ENCODE data around the gene SWAP70. TPM values are rescaled to one million over a fixed set of nuclear protein-coding genes. Genes with fewer than 3 reads are reported as not detected.

Gene SWAP70
- total and polyA plus RNA-seq, 9 of the 15 experiments (the other 6 are each of a cell fraction or from before 2014, with no cell fraction given): 1.7 to 4.9 (median 3.9) TPM

DNA sequence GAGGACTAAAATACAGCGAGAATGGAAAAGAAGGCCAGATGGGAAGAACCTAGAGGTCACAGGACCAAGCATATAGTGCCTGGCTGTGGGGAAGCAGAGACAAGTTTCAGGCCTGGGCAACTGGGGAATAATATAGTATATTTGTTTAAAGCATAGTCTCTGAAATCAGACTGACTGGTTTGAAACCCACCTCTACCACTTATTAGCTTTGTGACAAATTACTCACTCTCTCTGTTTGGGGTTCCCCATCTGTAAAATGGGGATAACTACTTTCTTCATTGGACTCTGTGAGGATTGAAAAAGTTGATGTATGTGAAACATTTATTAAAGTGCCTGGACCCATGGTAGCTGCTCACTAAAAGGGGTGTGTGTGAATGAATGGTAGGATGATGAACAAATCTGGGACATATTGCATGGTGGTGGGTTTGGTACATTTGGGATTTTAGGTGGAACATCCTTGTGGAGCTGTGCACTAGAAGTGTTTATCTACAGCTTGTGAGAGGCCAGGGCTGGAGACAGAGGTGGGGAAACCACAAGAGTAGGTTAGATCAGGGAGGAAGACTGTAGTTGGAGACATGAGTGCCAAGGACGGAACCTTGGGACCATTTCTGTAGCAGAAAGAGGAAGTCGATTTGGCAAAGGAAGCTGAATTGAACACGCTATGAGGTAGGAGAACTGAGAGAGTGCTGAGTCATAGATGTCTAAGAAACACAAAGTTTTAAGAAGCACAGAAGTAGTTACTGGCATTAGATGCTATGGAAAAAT lies 52.6 kb downstream of the SWAP70 start:
- H3K9ac ChIP-seq (ENCODE audit: insufficient read depth in 1 of 2, low read depth in 2 of 2, low read length in 2 of 2): peak overlapping the region in 1 of 2 experiments; percentile 24; a peak in 1 of 4 replicates
- TF ChIP-seq MTA3 (IDR thresholded peaks at IDR 0.05; ENCODE audit: borderline replicate concordance) (no peak), BHLHE40 (IDR thresholded peaks at IDR 0.05; ENCODE audit: low read length) (no peak), RBM25 (IDR thresholded peaks at IDR 0.05; ENCODE audit: low read depth, low read length, severe bottlenecking) (peak; percentile 21), ATF1 (CRISPR knock-in tag; IDR thresholded peaks at IDR 0.05) (no peak), ATF1 (tag; IDR thresholded peaks at IDR 0.05) (peak; percentile 24; the same call in 1 of the 2 replicates), SPI1 (IDR thresholded peaks at IDR 0.05; ENCODE audit: borderline replicate concordance, low read depth, low read length) (peak; percentile 99), ZNF311 (CRISPR knock-in tag; IDR thresholded peaks at IDR 0.05) (no peak), TAF15 (IDR thresholded peaks at IDR 0.05; ENCODE audit: low read depth, low read length) (no peak), MAZ (CRISPR knock-in tag; conservative IDR thresholded peaks at IDR 0.05 in 1 of 2, IDR thresholded peaks at IDR 0.05 in 1 of 2) (no peak), SRF (CRISPR knock-in tag; IDR thresholded peaks at IDR 0.05) (peak in 1 of 2 experiments; percentile 41; a peak in 1 of 4 replicates), NEUROD1 (IDR thresholded peaks at IDR 0.05; ENCODE audit: borderline replicate concordance, low read depth, low read length, partially characterized antibody) (peak; percentile 13), HDGF (IDR thresholded peaks at IDR 0.05) (0 out of 2 replicates have a peak, but pooled peaks have one; percentile 63), CEBPB (tag; IDR thresholded peaks at IDR 0.05) (0 out of 2 replicates have a peak, but pooled peaks have one; percentile 14), RREB1 (CRISPR knock-in tag; IDR thresholded peaks at IDR 0.05) (no peak)
- TF ChIP-seq, protein P1, sequence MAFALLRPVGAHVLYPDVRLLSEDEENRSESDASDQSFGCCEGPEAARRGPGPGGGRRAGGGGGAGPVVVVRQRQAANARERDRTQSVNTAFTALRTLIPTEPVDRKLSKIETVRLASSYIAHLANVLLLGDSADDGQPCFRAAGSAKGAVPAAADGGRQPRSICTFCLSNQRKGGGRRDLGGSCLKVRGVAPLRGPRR (CRISPR knock-in tag; IDR thresholded peaks at IDR 0.05): no peak

More for the DNA sequence above, 52.6 kb downstream of the SWAP70 start:
- Histone ChIP-seq H3K9me3 (replicated peaks; ENCODE audit: control insufficient read depth, insufficient read depth, low read depth, low read length) (no peaks in the 10 kb centered on the region), H3K9me1 (ENCODE audit: control insufficient read depth, insufficient read depth, low read length) (no peaks in the 10 kb centered on the region), H3K4me2 (ENCODE audit: insufficient read depth, low read length) (peak overlapping the region; percentile 63; the same call in 1 of the 2 replicates), H3K36me3 (ENCODE audit: control insufficient read depth, insufficient read depth, low read length) (no peaks in the 10 kb centered on the region; the same call in 2 of the 3 replicates), H4K20me1 (replicated peaks; ENCODE audit: control insufficient read depth, insufficient read depth, low read length) (no peaks in the 10 kb centered on the region), H3K4me1 (replicated peaks in 1 of 2; ENCODE audit: control insufficient read depth in 2 of 2, insufficient read depth in 2 of 2, low read length in 2 of 2) (peaks cover 0 to 12% of the 10 kb centered on the region in 2 experiments; a peak in 4 of 5 replicates), H3K27ac (ENCODE audit: extremely low read depth, low read depth, low read length) (peak overlapping the region; percentile 55; the same call in 2 of the 3 replicates), H3K27me3 (ENCODE audit: control insufficient read depth in 2 of 2, insufficient read depth in 2 of 2, low read length in 2 of 2) (no peaks in the 10 kb centered on the region), H2AFZ (ENCODE audit: low read depth, low read length) (peak overlapping the region; percentile 88), H3K79me2 (ENCODE audit: control insufficient read depth, insufficient read depth, low read length) (no peaks in the 10 kb centered on the region), H3K4me3 (no peak overlapping the region)
- ChIA-PET POLR2A (interaction anchor here (1.2 to 1.3 kb wide), 2 partner anchors 11 to 14 kb away, joined by 3 to 4 read pairs; no protein-coding TSS in a partner anchor), CTCF (ENCODE audit: low intra/inter-chr PET ratio) (no interaction called here)
- ATAC-seq: peak; percentile 89
- peak; percentile 48 for FAIRE-seq
- WGBS (ENCODE audit: insufficient coverage, low coverage, missing lambda C conversion rate): 21% methylated on average over 4 of the region's 4 CpGs
- no TSS peak for BruUV-seq (replicated peaks)
- intact Hi-C loops (cut with micrococcal nuclease): no loop called here
- DNase-seq (ENCODE audit: extremely low read depth in 1 of 4, low spot score in 3 of 4): peak in 3 of 4 experiments; percentile 12 to 66 (median 21)
- in situ Hi-C loops (cut with MboI): no loop called here

Measured in K562 (cell line).